Globus pallidus (tissue), 1 donor: ENCODE measurements around the gene STK38.
"Not testable (repeated sequence)": the region's sequence is repeated elsewhere in the genome, so short reads cannot be mapped to it uniquely, and the experiment has no call there.

ENCODE experiments used
- DNase-seq: peaks from one replicate; pipeline ENCODE4 v3.0.0-alpha.2; 2015; ENCODE audit warnings: low spot score

The STK38 gene

GRCh38 chr6:36484736-36485135 lies 62.5 kb downstream of the STK38 start:
- DNase-seq = no peak

DNA sequence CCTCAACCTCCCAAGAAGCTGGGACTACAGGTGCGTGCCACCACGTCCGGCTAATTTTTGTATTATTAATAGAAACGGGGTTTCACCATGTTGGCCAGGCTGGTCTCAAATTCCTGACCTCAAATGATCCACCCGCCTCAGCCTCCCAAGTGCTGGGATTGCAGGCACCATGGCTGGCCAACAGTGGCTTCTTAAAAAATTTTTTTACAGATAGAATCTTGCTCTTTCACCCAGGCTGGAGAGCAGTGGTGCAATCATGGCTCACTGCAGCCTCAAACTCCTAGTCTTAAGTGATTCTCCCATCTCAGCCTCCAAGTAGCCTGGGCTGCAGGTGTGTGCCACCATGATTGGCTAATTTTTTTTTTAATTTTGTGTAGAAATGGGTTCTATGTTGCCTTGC lies 64.0 kb downstream of the STK38 start:
- DNase-seq = not testable (repeated sequence)

DNA sequence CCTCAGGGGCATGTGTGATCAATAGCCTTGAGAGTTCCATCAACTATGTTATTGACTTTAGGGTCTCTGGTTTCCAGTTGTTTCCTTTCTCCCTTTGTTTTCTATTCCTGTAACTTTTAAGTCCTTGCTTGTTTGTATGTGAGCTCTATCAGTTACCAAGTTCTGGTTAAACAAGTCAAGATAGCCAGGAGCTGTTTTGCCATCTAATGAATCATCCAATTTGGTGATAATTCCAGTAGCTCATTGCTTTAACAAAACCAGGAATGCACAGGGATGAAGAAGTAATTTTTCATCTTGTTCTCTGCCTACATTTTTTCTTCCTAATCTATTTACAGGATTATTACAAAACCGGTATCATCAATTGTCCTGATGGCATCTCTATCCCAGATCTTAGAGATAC lies 68.0 kb downstream of the STK38 start:
- no peak for DNase-seq

- no peak for DNase-seq
These were observed 69.2 kb downstream of the STK38 start for GRCh38 chr6:36478051-36478526.

DNA sequence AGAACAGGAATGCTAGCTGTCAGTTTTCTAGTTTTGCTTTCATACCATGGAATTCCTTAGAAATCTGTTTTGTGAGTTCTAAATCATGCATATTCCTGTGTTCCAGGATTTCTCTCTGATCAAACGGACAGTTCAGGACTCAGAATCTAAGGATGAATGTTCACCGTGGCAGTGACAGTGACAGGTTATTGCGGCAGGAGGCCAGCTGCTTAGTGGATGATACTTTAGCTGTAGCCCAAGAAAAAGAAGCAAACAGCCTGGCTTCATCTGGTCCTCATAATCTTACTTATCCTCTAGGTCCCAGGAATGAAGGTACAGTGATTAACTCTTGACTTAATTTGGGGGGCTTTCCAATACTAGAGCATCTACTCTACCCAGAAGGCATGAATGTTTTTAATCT lies 77.3 kb downstream of the STK38 start:
- no peak for DNase-seq

DNA sequence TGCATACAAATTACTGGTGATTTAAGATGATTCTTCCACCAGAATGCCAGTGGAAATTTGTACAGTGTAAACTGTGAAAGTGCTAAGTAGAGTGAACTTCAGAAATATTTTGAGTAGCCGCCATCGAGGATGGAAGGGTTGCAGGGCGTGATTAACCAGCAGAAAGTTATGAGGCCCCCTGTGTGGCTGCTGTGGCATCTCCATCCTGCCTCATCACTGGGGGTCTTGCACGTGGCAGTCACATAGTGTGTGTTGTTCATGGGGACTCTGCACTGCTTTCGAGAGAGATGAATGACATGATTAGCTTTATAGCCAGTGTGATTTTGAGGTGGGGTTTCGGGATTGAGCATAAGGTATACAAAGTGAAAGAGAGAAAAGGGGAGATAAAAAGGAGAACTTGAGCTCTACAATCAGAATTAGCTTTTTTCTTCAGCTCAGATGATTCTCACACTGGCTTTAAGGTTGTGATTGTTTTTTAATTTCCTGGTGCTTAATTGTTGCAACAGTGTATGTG lies 78.1 kb downstream of the STK38 start:
- no peak for DNase-seq

- no peak for DNase-seq
These were observed 79.7 kb downstream of the STK38 start for GRCh38 chr6:36467625-36468024.

DNA sequence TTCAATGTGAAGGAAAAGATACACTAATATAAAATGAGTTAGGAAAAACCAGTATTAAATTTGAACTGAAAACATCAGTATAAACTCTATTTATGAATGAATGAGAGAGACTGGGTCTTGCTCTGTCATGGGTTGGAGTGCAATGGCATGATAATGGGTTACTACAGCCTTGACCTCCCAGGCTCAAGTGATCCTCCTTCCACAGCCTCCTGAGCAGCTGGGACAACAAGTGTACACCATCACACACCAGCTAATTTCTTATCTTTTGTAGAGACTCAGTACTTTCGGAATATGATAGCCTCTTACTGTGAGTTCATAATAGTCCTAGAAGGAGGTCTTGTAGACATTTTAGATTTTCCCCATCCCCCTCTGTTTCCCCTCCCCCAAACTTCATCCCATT lies 83.0 kb downstream of the STK38 start:
- DNase-seq = no peak

DNA sequence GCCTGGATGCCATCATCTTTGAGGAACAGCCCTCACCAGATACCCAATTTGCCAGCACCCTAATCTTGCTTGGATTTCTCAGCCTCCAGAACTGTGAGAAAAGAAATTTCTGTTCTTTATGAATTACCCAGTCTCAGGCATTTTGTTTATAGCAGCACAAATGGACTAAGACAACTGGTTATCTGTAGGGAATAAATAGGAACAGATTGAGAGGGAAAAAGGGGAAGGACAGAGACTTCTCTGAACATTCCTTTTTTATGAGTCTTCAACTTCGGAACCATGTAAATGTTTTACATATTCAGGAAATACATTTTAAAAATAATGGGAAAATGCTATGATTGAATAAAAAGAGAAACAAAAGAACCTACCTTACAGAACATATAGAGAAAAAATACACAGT lies 83.6 kb downstream of the STK38 start:
- no peak for DNase-seq

DNA sequence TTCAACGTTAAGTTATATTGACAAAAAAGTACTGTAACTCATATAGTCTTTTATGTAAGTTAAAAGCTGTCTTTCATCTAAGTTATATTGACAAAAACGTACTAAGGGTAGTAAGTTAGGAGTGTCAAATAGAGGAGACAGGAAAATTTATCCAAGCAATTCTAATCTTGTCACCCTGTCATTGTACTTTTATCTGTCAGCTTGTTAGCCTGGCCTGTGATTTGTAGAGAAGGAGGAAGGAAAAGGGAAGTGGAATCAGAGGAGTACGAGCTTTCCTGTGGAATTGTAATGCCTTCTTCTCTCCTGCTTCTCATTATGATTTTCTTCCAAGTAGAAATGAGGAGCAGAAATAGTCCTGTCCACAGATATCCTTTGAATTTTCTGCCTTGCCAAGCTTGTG lies 85.6 kb downstream of the STK38 start:
- no peak for DNase-seq

DNA sequence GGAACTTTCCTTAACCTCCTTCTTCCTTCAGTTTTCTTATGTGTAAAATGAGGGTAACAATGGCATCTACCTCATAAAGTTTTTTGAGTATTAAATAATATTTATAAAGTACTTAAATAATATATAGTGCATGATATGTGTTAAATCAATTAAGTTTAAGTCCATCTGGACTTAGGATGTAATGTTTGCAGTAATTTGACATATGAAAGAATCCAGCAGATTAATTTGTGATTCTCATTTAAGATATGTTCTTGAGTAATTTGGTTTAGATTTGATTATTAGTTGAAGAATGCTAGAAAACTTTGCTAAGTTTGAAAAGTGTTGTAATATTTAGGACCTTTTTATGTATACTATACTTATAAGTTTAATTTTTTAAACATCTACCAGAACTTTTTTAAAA lies 86.4 kb downstream of the STK38 start:
- no peak for DNase-seq

GRCh38 chr6:36459501-36459900 lies 87.8 kb downstream of the STK38 start:
- DNase-seq = no peak

- no peak for DNase-seq
These were observed 91.7 kb downstream of the STK38 start for GRCh38 chr6:36455486-36456027.

- not testable (repeated sequence) for DNase-seq
These were observed 94.4 kb downstream of the STK38 start for GRCh38 chr6:36452897-36453296.

DNA sequence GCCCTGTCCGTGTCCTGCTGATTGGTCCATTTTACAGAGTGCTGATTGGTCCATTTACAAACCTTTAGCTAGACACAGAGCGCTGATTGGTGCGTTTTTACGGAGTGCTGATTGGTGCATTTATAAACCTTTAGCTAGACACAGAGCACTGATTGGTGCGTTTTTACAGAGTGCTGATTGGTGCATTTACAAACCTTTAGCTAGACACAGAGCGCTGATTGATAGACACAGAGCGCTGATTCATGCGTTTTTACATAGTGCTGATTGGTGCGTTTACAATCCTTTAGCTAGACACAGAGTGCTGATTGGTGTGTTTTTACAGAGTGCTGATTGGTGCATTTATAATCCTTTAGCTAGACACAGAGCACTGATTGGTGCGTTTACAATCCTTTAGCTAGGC lies 98.1 kb downstream of the STK38 start:
- DNase-seq = not testable (repeated sequence)

DNA sequence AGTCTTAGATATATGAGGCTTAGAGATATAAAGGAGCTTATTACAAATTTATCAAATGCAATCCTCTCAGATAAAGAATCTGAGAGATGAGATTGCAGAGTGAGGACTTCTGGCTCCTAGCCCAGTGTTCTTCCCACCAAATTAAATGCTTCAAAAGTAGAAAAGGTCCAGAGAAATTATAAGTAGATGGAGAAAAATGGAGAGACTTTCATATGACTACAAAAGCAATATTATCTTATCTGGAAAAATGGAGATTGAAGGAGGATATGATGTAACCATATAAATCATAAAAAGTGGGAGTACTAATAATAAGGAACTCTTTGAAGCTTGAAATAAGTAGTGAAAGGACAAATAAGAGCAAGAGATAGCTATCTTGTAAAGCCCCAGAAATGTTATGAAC lies 101.7 kb downstream of the STK38 start:
- no peak for DNase-seq

- no peak for DNase-seq
These were observed 102.8 kb downstream of the STK38 start for GRCh38 chr6:36444470-36444869.
